K562 (cell line): Measurements from ENCODE around the gene EPB41L4A. TPM values are rescaled to one million over a fixed set of nuclear protein-coding genes. Genes with fewer than 3 reads are reported as not detected.

Experiments
- ATAC-seq: fragments of 200-7000 bp; cut with Tn5 transposase; 3 replicates; pipeline ENCODE4 v1.9.1; 2020; ENCODE audit warnings: moderate library complexity
- BruUV-seq: library from RNA; stranded (reverse); fragments of 400-500 nt; replicated peaks from 2 replicates; lab custom pipeline; 2021; lab: Mats Ljungman, UMichigan
- CTCF ChIA-PET: fragments of 300-600 bp; formaldehyde crosslinking; extraction: SDS; loops from one replicate; lab custom pipeline; 2021; ENCODE audit warnings: low intra/inter-chr PET ratio; lab: Yijun Ruan, JAX
- POLR2A ChIA-PET: fragments of 300-600, 350-650 bp; sonication (Branson Sonifier 250); formaldehyde crosslinking; extraction: SDS; loops from one replicate; lab custom pipeline; 2021; ENCODE audit warnings: antibody characterized with exemption, inconsistent platforms; lab: Yijun Ruan, JAX
- DNase-seq, 4 experiments: peaks; one replicate each; pipeline versions ENCODE4 v3.0.0 to v3.0.0-alpha.2; 2011 to 2018; ENCODE audit warnings: low spot score in 3 of 4, mixed read lengths in 3 of 4; ENCODE audit errors: extremely low read depth in 1 of 4
- FAIRE-seq: peaks from 2 replicates; lab custom pipeline; 2011; peaks lifted over from hg19 to GRCh38; lab: Jason Lieb, UNC
- H2AFZ ChIP-seq: 2 replicates; pipeline ENCODE4 v1.6.0; 2011; ENCODE audit warnings: low read depth, low read length, control low read depth, inconsistent platforms
- H3K27ac ChIP-seq: fragments of 200-600 bp; 3 replicates; pipeline ENCODE4 v1.8.0; 2011; ENCODE audit warnings: low read depth, mild to moderate bottlenecking, control low read depth, inconsistent platforms, low read length, moderate library complexity, mixed read lengths; ENCODE audit errors: extremely low read depth
- H3K27me3 ChIP-seq, 2 experiments: fragments of 300-600 bp in 1 of 2; 2 replicates in 1 of 2; 3 replicates in 1 of 2; pipeline versions ENCODE4 v1.6.0 to v1.8.0; 2011; ENCODE audit warnings: inconsistent platforms in 2 of 2, low read length in 2 of 2, mild to moderate bottlenecking in 1 of 2, mixed read lengths in 1 of 2, moderate library complexity in 1 of 2; ENCODE audit not compliant: control insufficient read depth in 2 of 2, insufficient read depth in 2 of 2
- H3K36me3 ChIP-seq: fragments of 300-600 bp; 3 replicates; pipeline ENCODE4 v1.8.0; 2011; ENCODE audit warnings: mild to moderate bottlenecking, low read length, inconsistent platforms; ENCODE audit not compliant: control insufficient read depth, insufficient read depth
- H3K4me1 ChIP-seq, 2 experiments: fragments of 200-600 bp in 1 of 2; replicated peaks in 1 of 2; 2 replicates in 1 of 2; 3 replicates in 1 of 2; pipeline versions ENCODE4 v1.5.1 to v1.8.0; 2011; ENCODE audit warnings: inconsistent platforms in 2 of 2, low read length in 2 of 2, mild to moderate bottlenecking in 1 of 2, mixed read lengths in 1 of 2, moderate library complexity in 1 of 2; ENCODE audit not compliant: control insufficient read depth in 2 of 2, insufficient read depth in 2 of 2
- H3K4me2 ChIP-seq: 2 replicates; pipeline ENCODE4 v1.6.1; 2011; ENCODE audit warnings: low read length, control low read depth, inconsistent platforms, mixed read lengths; ENCODE audit not compliant: insufficient read depth
- H3K4me3 ChIP-seq: fragments of 200-600 bp; sonication (generic), shearing (Covaris generic); 2 replicates; pipeline ENCODE4 v1.5.1; 2016; ENCODE audit warnings: control low read depth, inconsistent platforms
- H3K79me2 ChIP-seq: fragments of 200-600 bp; 3 replicates; pipeline ENCODE4 v1.8.0; 2011; ENCODE audit warnings: low read length, inconsistent platforms; ENCODE audit not compliant: control insufficient read depth, insufficient read depth
- H3K9ac ChIP-seq, 2 experiments: 2 replicates each; pipeline versions ENCODE4 v1.6.0 to v1.6.1; 2011; ENCODE audit warnings: low read depth in 2 of 2, low read length in 2 of 2, control low read depth in 1 of 2, inconsistent platforms in 1 of 2, mild to moderate bottlenecking in 1 of 2, mixed read lengths in 1 of 2; ENCODE audit not compliant: insufficient read depth in 1 of 2
- H3K9me1 ChIP-seq: one replicate; pipeline ENCODE4 v1.6.0; 2011; ENCODE audit warnings: inconsistent platforms, mild to moderate bottlenecking, low read length, moderate library complexity; ENCODE audit not compliant: control insufficient read depth, insufficient read depth
- H3K9me3 ChIP-seq: replicated peaks from 2 replicates; pipeline ENCODE4 v1.5.1; 2011; ENCODE audit warnings: low read depth, low read length, inconsistent platforms; ENCODE audit not compliant: control insufficient read depth, insufficient read depth
- H4K20me1 ChIP-seq: replicated peaks from 2 replicates; pipeline ENCODE4 v1.6.1; 2011; ENCODE audit warnings: low read length, inconsistent platforms, mixed read lengths; ENCODE audit not compliant: control insufficient read depth, insufficient read depth
- FUS ChIP-seq: fragments of 200-400 bp; formaldehyde crosslinking; optimal IDR thresholded peaks from 2 replicates; pipeline ENCODE3; 2017; ENCODE audit warnings: low read depth, low read length
- KLF6 ChIP-seq: fragments of 250-450 bp; sonication (Bioruptor Pico); IDR thresholded peaks from 2 replicates; pipeline ENCODE4 v1.4.0; 2020; ENCODE audit warnings: mild to moderate bottlenecking, moderate library complexity, borderline replicate concordance
- MTA2 ChIP-seq: fragments of 450-650 bp; IDR thresholded peaks from 2 replicates; pipeline ENCODE4 v1.6.1; 2016; ENCODE audit warnings: low read depth
- PPARD ChIP-seq: fragments of 250-450 bp; sonication (Bioruptor Pico); IDR thresholded peaks from 2 replicates; pipeline ENCODE4 v1.8.0; 2022; ENCODE audit warnings: inconsistent platforms, mild to moderate bottlenecking, moderate library complexity
- SMARCA4 ChIP-seq: fragments of 450-650 bp; IDR thresholded peaks from 2 replicates; pipeline ENCODE4 v1.6.1; 2016
- ZNF695 ChIP-seq: fragments of 450-650 bp; formaldehyde crosslinking; IDR thresholded peaks from 2 replicates; pipeline ENCODE4 v1.4.0; 2020; ENCODE audit warnings: mild to moderate bottlenecking, moderate library complexity
- WGBS: fragments of 100-300 bp; shearing (Covaris generic); methylation state at CpG from one replicate; pipeline ENCODE4 v1.1.6; 2016; ENCODE audit warnings: low coverage, mixed read lengths; ENCODE audit not compliant: insufficient coverage; ENCODE audit errors: missing lambda C conversion rate; 5-methylcytosine and 5-hydroxymethylcytosine counted together
- in situ Hi-C: fragments of 300-500 bp; cut with MboI; formaldehyde crosslinking; loops from 4 replicates; pipeline ENCODE4 v1.15.0; 2018; ENCODE audit warnings: inconsistent platforms, mixed read lengths
- intact Hi-C: fragments of 100-400 bp; cut with micrococcal nuclease; formaldehyde crosslinking; loops from 2 replicates; pipeline ENCODE4 v1.14.2; 2022
- polyA plus RNA-seq, 8 experiments: library from polyadenylated mRNA; depleted of rRNA in 4 of 8; stranded (reverse) in 5 of 8; unstranded in 3 of 8; fragments of >200 nt; fragmentation: Nextera tagmentation in 2 of 8; fragmentation: Illumina TruSeq in 1 of 8; extraction: Ambion mirVana in 2 of 8; extraction: Trizol in 1 of 8; gene quantifications; 2 replicates each; pipeline versions ENCODE4 v1.2.1 to v1.2.3, GENCODE V29; 2011 to 2014; ENCODE audit warnings: inconsistent platforms in 1 of 8, missing spikeins in 1 of 8
- total RNA-seq, 7 experiments: library from RNA; depleted of rRNA in 6 of 7; stranded (reverse); fragments of >200 nt in 6 of 7; fragmentation: Illumina TruSeq in 2 of 7; extraction: Trizol in 2 of 7; gene quantifications; 2 replicates each; pipeline versions ENCODE4 v1.2.1 to v1.2.3, GENCODE V29; 2011 to 2021; ENCODE audit warnings: low replicate concordance in 1 of 7
- TF ChIP-seq, protein P1 (sequence below): fragments of 450-650 bp; conservative IDR thresholded peaks from 2 replicates; pipeline ENCODE4 v1.6.1; 2016; ENCODE audit warnings: missing genetic modification characterization, low read depth, mild to moderate bottlenecking, missing compliant biosample characterization, moderate library complexity
- TF ChIP-seq, protein P2 (sequence below): fragments of 250-450 bp; sonication (Bioruptor Pico); IDR thresholded peaks from 2 replicates; pipeline ENCODE4 v1.5.0; 2021
- TF ChIP-seq, protein P3 (sequence below): fragments of 250-450 bp; sonication (Bioruptor Pico); IDR thresholded peaks from 2 replicates; pipeline ENCODE4 v1.4.0; 2020

Gene EPB41L4A
- total and polyA plus RNA-seq, 9 of the 15 experiments (the other 6 are each of a cell fraction or from before 2014, with no cell fraction given), result 0.04 to 0.35 (median 0.12) TPM; not detected in 3

DNA sequence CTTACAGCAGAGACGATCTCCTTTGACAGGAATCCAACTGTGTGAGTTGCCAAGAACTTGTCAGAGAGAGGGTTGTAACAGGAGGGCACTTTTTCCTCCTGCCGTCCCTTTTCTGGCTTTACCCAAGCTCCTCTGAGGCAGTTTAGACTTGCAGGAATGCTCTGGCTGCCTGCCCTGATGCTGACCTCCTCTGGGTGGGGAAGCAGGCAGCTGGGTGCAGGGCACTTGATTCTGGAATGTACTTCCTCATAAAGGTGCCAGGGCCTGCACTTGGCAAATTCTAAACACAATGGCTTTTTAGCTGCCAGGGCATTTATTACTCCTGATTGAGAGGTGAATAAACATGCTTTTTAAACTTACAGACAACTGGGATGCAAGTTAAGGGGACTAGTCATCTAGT is 190.4 kb downstream of the EPB41L4A start (continued):
- no peak for TF ChIP-seq ZNF695 (CRISPR knock-in tag)
- TF ChIP-seq KLF6 (CRISPR knock-in tag), result no peak
- no peak for TF ChIP-seq PPARD (CRISPR knock-in tag)

DNA sequence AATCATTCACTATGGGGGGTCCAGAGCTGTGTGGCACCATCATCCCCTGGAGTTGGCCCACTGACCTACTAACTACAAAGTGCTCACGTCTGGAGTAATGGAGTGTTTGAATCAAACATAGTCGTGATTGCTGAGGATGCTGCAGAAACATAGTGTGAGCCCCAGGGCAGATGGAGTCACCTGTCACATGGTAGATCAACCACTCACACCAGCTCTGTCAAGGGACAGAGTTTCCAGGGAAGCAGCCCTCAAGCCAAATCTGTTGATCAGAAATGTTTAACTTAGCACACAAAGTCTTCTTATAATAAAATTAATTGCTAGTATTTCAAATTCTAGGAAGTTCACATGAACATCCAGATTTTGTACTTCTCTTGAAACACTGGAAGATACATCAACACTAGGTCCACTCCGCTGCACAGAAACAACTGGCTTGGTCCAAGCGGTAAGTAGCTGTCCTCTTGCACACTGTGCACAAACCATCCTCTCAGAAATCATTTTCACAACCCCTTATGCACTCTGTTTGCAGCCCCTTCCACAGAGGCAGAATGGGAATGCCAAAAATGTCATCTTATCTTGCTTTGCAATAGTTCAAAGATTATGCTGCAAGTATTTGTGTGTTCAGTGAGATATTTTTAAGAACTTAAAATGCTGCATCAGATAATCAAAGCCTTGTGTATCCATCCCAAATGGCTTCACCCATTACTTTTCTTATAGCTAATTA is 191.0 kb downstream of the EPB41L4A start:
- Histone ChIP-seq H3K4me1 (no peaks in the 10 kb centered on the region), H3K36me3 (no peaks in the 10 kb centered on the region), H3K4me2 (no peak overlapping the region), H3K27me3 (peaks cover 0 to 5% of the 10 kb centered on the region in 2 experiments; a peak in 1 of 5 replicates), H2AFZ (no peak overlapping the region), H3K9me1 (no peaks in the 10 kb centered on the region), H3K4me3 (no peak overlapping the region), H3K27ac (no peak overlapping the region), H3K9ac (no peak overlapping the region), H3K9me3 (no peaks in the 10 kb centered on the region), H4K20me1 (no peaks in the 10 kb centered on the region), H3K79me2 (no peaks in the 10 kb centered on the region)
- 0% methylated on average over 4 of the region's 4 CpGs for WGBS
- BruUV-seq, result no TSS peak
- no peak for ATAC-seq
- DNase-seq, result no peak
- ChIA-PET CTCF (no interaction called here), POLR2A (no interaction called here)
- intact Hi-C loops, result no loop called here
- in situ Hi-C loops, result no loop called here
- no peak for TF ChIP-seq SMARCA4
- TF ChIP-seq, protein P1, sequence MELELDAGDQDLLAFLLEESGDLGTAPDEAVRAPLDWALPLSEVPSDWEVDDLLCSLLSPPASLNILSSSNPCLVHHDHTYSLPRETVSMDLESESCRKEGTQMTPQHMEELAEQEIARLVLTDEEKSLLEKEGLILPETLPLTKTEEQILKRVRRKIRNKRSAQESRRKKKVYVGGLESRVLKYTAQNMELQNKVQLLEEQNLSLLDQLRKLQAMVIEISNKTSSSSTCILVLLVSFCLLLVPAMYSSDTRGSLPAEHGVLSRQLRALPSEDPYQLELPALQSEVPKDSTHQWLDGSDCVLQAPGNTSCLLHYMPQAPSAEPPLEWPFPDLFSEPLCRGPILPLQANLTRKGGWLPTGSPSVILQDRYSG (tag), result no peak
- TF ChIP-seq, protein P2, sequence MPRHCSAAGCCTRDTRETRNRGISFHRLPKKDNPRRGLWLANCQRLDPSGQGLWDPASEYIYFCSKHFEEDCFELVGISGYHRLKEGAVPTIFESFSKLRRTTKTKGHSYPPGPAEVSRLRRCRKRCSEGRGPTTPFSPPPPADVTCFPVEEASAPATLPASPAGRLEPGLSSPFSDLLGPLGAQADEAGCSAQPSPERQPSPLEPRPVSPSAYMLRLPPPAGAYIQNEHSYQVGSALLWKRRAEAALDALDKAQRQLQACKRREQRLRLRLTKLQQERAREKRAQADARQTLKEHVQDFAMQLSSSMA (CRISPR knock-in tag), result no peak
- no peak for TF ChIP-seq MTA2
- no peak for TF ChIP-seq FUS
- TF ChIP-seq, protein P3, sequence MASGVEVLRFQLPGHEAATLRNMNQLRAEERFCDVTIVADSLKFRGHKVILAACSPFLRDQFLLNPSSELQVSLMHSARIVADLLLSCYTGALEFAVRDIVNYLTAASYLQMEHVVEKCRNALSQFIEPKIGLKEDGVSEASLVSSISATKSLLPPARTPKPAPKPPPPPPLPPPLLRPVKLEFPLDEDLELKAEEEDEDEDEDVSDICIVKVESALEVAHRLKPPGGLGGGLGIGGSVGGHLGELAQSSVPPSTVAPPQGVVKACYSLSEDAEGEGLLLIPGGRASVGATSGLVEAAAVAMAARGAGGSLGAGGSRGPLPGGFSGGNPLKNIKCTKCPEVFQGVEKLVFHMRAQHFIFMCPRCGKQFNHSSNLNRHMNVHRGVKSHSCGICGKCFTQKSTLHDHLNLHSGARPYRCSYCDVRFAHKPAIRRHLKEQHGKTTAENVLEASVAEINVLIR (CRISPR knock-in tag), result no peak
- no peak for FAIRE-seq
